Liver (tissue), 3 donors: ENCODE results near the gene OR2A14.

Experiments
- GABPA ChIP-seq, 2 donors: IDR thresholded peaks in 1 of 2; conservative IDR thresholded peaks in 1 of 2; 2 replicates each; pipeline ENCODE4 v1.6.1; 2016; ENCODE audit warnings: antibody characterized with exemption in 2 of 2, mild to moderate bottlenecking in 1 of 2, moderate library complexity in 1 of 2
- JUND ChIP-seq, 2 donors: IDR thresholded peaks; 2 replicates each; pipeline ENCODE4 v1.6.1; 2016; ENCODE audit warnings: antibody characterized with exemption in 2 of 2
- RAD21 ChIP-seq, 2 donors: IDR thresholded peaks; 2 replicates each; pipeline ENCODE4 v1.6.1; 2016; ENCODE audit warnings: antibody characterized with exemption in 2 of 2, mild to moderate bottlenecking in 2 of 2
- REST ChIP-seq: IDR thresholded peaks from 2 replicates; pipeline ENCODE4 v1.6.1; 2016; ENCODE audit warnings: antibody characterized with exemption, mild to moderate bottlenecking
- SP1 ChIP-seq: IDR thresholded peaks from 2 replicates; pipeline ENCODE4 v1.6.1; 2018; ENCODE audit warnings: antibody characterized with exemption, mild to moderate bottlenecking
- TAF1 ChIP-seq: conservative IDR thresholded peaks from 2 replicates; pipeline ENCODE4 v1.6.1; 2016; ENCODE audit warnings: antibody characterized with exemption, mild to moderate bottlenecking
- ZBTB33 ChIP-seq: IDR thresholded peaks from 2 replicates; pipeline ENCODE4 v1.6.1; 2016; ENCODE audit warnings: antibody characterized with exemption
- TF ChIP-seq, protein P1 (sequence below): fragments of 150-350 bp; IDR thresholded peaks from 2 replicates; pipeline ENCODE4 v1.5.1; 2017; ENCODE audit warnings: improper control_type of control experiment, low read depth, low read length; ENCODE audit not compliant: missing input control
- TF ChIP-seq, protein P2 (sequence below): IDR thresholded peaks from 2 replicates; pipeline ENCODE4 v1.6.1; 2016; ENCODE audit warnings: antibody characterized with exemption
- donor health status: healthy.
- donor health status: healthy.

- no peak for TF ChIP-seq SP1
- TF ChIP-seq GABPA (IDR thresholded peaks at IDR 0.05 in 1 of 2, conservative IDR thresholded peaks at IDR 0.05 in 1 of 2): no peak
- TF ChIP-seq, protein P1, sequence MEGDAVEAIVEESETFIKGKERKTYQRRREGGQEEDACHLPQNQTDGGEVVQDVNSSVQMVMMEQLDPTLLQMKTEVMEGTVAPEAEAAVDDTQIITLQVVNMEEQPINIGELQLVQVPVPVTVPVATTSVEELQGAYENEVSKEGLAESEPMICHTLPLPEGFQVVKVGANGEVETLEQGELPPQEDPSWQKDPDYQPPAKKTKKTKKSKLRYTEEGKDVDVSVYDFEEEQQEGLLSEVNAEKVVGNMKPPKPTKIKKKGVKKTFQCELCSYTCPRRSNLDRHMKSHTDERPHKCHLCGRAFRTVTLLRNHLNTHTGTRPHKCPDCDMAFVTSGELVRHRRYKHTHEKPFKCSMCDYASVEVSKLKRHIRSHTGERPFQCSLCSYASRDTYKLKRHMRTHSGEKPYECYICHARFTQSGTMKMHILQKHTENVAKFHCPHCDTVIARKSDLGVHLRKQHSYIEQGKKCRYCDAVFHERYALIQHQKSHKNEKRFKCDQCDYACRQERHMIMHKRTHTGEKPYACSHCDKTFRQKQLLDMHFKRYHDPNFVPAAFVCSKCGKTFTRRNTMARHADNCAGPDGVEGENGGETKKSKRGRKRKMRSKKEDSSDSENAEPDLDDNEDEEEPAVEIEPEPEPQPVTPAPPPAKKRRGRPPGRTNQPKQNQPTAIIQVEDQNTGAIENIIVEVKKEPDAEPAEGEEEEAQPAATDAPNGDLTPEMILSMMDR: no peak
- no peak for TF ChIP-seq RAD21 (IDR thresholded peaks at IDR 0.05)
- TF ChIP-seq REST: no peak
- TF ChIP-seq, protein P2, sequence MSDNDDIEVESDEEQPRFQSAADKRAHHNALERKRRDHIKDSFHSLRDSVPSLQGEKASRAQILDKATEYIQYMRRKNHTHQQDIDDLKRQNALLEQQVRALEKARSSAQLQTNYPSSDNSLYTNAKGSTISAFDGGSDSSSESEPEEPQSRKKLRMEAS: no peak
- TF ChIP-seq ZBTB33: no peak
- no peak for TF ChIP-seq JUND (IDR thresholded peaks at IDR 0.05)
- TF ChIP-seq TAF1: no peak
Observed at GRCh38 chr7:144113651-144114050, 9.3 kb upstream of the OR2A14 start.
